ENCODE measurements around the gene FAM53B.

DNA sequence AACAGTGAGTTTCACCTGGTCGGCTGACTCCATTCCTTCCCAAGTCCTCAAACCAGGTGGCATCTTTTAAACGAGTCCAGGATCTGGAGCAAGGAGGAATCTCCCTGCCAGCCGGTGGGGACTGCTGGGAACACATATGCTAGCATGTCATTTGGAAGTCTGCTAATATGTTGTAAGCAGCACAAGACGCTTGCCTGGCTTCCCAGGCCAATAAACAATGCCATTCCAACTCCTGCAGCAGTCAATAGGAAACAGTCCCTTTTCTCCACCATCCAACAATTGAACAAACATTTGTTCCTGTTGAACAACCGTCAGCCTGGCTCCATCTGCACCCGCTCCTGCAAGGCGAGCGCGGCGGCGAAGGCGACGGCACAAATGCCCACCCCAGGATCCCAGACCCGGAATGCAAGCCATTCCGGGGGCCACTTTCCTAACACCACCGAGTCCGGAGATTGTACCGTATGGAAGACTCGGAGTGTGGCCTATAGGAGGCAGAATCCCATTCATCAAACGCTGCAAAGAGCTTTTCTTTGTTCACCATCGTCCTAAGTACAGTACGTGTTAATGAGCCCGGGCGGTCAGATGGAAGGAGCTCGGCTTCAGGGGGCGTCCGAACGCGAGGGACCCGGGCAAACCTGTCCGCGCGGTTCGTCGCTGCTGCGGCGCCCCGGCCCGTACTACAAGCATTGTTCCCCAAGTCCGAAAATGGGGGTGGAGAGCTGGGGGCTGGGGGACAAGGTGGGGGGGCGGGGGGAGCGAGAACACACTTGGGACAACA lies 1.6 kb downstream of the FAM53B start:
- TF ChIP-seq, protein P1, sequence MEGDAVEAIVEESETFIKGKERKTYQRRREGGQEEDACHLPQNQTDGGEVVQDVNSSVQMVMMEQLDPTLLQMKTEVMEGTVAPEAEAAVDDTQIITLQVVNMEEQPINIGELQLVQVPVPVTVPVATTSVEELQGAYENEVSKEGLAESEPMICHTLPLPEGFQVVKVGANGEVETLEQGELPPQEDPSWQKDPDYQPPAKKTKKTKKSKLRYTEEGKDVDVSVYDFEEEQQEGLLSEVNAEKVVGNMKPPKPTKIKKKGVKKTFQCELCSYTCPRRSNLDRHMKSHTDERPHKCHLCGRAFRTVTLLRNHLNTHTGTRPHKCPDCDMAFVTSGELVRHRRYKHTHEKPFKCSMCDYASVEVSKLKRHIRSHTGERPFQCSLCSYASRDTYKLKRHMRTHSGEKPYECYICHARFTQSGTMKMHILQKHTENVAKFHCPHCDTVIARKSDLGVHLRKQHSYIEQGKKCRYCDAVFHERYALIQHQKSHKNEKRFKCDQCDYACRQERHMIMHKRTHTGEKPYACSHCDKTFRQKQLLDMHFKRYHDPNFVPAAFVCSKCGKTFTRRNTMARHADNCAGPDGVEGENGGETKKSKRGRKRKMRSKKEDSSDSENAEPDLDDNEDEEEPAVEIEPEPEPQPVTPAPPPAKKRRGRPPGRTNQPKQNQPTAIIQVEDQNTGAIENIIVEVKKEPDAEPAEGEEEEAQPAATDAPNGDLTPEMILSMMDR (IDR thresholded peaks at IDR 0.05), result no peak
- no peak for TF ChIP-seq EP300 (IDR thresholded peaks at IDR 0.05)
- TF ChIP-seq POLR2A (IDR thresholded peaks at IDR 0.05), result no peak
- no peak for TF ChIP-seq POLR2AphosphoS5 (IDR thresholded peaks at IDR 0.05)
